BE2C (cell line): ENCODE data around the gene PTPRD.
A peak's percentile ranks its signal among the peaks of the same experiment; 100 is the strongest.
"Not testable (repeated sequence)": the region's sequence is repeated elsewhere in the genome, so short reads cannot be mapped to it uniquely, and the experiment has no call there.

Experiments
- DNase-seq: peaks from one replicate; pipeline ENCODE4 v3.0.0-alpha.2; 2020
- H3K27me3 ChIP-seq: fragments of 250-450 bp; sonication (Bioruptor Pico); 2 replicates; pipeline ENCODE4 v1.5.1; 2020; ENCODE audit warnings: mild to moderate bottlenecking
- H3K36me3 ChIP-seq: fragments of 250-450 bp; sonication (Bioruptor Pico); 2 replicates; pipeline ENCODE4 v1.5.1; 2020; ENCODE audit warnings: mild to moderate bottlenecking
- H3K4me1 ChIP-seq: fragments of 250-450 bp; sonication (Bioruptor Pico); 2 replicates; pipeline ENCODE4 v1.5.1; 2020
- H3K4me3 ChIP-seq: 2 replicates; pipeline ENCODE4 v1.5.1; 2011; ENCODE audit warnings: low read depth, low read length
- H3K9me3 ChIP-seq: fragments of 250-450 bp; sonication (Bioruptor Pico); 2 replicates; pipeline ENCODE4 v1.5.1; 2020
- TF ChIP-seq, protein P1 (sequence below): IDR thresholded peaks from 2 replicates; pipeline ENCODE4 v1.5.1; 2012; ENCODE audit warnings: mild to moderate bottlenecking, low read depth, low read length

PTPRD gene

DNA sequence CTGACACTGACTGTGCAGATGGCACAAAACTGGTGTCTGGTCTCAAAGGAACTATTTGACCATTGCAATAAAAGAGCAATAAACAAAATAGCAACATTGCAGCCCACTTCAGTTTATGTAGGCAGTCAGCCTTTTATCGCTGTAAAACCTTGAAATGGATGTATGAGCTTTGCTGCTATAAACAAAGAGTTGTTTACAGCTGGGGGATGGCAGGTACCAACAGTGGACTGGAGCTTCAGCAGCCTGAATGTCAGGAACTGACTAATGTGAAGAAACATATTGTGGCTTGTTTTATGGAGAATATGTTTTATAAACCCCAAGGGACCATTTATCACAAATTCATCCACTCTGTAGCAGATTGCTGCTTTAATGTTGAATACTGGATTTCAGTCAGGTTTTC lies 78.0 kb downstream of the PTPRD start:
- H3K27me3 ChIP-seq = no peaks in the 10 kb centered on the region
- no peak for DNase-seq

DNA sequence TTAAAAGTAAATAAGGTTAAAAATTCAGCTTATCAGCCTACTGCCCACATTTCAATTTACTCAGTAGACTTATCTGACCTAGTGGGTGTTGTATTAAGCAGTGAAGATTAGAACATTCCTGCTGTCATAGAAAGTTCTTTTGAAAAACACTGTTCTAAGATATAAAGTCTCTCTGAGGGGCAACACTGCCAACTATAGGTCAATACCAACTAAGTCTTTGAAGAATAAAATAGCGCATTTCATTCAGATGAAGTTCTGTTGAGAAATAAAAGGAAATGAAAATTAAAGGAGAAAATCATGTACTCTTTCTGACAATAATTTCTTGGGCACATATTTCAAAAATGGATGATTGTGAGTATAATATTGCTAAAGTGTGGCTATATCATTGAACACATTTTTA lies 86.8 kb downstream of the PTPRD start:
- no peaks in the 10 kb centered on the region for H3K4me1 ChIP-seq
- H3K9me3 ChIP-seq = no peaks in the 10 kb centered on the region
- H3K4me3 ChIP-seq = no peak overlapping the region
- no peaks in the 10 kb centered on the region for H3K36me3 ChIP-seq
- TF ChIP-seq, protein P1, sequence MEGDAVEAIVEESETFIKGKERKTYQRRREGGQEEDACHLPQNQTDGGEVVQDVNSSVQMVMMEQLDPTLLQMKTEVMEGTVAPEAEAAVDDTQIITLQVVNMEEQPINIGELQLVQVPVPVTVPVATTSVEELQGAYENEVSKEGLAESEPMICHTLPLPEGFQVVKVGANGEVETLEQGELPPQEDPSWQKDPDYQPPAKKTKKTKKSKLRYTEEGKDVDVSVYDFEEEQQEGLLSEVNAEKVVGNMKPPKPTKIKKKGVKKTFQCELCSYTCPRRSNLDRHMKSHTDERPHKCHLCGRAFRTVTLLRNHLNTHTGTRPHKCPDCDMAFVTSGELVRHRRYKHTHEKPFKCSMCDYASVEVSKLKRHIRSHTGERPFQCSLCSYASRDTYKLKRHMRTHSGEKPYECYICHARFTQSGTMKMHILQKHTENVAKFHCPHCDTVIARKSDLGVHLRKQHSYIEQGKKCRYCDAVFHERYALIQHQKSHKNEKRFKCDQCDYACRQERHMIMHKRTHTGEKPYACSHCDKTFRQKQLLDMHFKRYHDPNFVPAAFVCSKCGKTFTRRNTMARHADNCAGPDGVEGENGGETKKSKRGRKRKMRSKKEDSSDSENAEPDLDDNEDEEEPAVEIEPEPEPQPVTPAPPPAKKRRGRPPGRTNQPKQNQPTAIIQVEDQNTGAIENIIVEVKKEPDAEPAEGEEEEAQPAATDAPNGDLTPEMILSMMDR = no peak
- no peak for DNase-seq
- no peaks in the 10 kb centered on the region for H3K27me3 ChIP-seq

More for the DNA sequence above, 78.0 kb downstream of the PTPRD start:
- H3K9me3 ChIP-seq = no peaks in the 10 kb centered on the region
- no peak overlapping the region for H3K4me3 ChIP-seq
- TF ChIP-seq, protein P1 = no peak
- no peaks in the 10 kb centered on the region for H3K36me3 ChIP-seq
- no peaks in the 10 kb centered on the region for H3K4me1 ChIP-seq

DNA sequence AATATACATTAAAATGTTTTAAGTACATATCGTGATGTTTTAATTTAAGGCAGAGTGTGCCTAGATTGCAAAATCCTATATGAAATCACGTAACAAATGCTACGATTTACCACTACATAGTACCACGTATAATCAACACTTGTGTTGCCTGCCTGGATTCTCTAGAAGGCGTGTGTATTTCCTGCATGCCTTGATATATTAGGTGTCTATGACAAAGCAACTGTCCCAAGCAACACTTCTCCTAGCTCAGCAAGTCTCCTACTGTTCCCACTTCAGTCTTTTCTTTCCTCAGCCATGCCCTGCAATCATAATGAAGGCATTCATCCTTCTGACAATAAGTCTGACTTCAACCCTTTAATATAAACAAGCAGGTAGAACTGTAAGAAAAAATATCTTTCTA lies 89.6 kb downstream of the PTPRD start:
- DNase-seq = no peak
- TF ChIP-seq, protein P1 = no peak
- Histone ChIP-seq H3K9me3 (no peaks in the 10 kb centered on the region), H3K27me3 (no peaks in the 10 kb centered on the region), H3K4me3 (no peak overlapping the region), H3K36me3 (no peaks in the 10 kb centered on the region), H3K4me1 (no peaks in the 10 kb centered on the region)

DNA sequence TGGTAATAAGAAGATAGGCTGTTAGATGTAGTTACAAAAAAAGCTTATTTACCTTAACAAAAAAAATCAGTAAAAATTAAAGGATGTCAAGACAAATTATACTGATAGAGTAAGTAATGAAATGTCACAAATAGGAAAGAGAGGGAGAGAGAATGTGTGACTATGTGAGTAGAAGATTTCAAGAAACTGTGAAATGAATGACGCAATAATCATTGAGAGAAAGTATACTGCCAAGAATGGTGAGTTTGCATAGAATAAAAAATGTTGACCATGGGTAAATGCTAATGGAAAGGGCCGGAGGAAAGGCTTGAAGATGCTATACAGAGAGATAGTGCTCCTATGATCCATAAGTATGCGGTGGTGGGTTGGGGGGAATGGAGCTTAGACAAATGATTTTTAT lies 100.7 kb downstream of the PTPRD start:
- no peaks in the 10 kb centered on the region for H3K9me3 ChIP-seq
- no peak for DNase-seq
- no peak overlapping the region for H3K4me3 ChIP-seq
- no peaks in the 10 kb centered on the region for H3K4me1 ChIP-seq
- H3K27me3 ChIP-seq = no peaks in the 10 kb centered on the region
- TF ChIP-seq, protein P1 = no peak
- H3K36me3 ChIP-seq = no peaks in the 10 kb centered on the region

DNA sequence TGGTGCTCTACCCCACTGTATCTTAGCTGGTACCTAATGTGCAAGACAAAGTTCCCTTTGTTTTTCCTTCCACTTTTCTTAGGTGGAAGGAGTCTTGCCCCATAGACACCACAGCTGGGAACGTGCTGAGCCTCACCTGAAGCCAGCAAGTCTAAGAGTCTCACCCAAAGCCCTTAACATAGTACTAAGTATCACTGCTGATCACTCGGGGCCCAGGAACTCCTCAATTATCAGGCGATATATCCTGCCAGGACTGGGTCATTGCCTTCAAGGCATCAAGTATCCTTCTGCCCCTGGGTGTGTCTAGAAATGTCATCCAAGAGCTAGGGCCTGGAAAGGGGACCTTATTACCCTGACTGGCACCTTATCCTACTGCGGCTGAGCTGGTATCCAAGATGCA lies 123.9 kb downstream of the PTPRD start:
- H3K36me3 ChIP-seq = no peaks in the 10 kb centered on the region
- H3K4me3 ChIP-seq = no peak overlapping the region
- H3K4me1 ChIP-seq = no peaks in the 10 kb centered on the region
- TF ChIP-seq, protein P1 = no peak
- H3K27me3 ChIP-seq = no peaks in the 10 kb centered on the region
- no peak for DNase-seq
- H3K9me3 ChIP-seq = no peaks in the 10 kb centered on the region

DNA sequence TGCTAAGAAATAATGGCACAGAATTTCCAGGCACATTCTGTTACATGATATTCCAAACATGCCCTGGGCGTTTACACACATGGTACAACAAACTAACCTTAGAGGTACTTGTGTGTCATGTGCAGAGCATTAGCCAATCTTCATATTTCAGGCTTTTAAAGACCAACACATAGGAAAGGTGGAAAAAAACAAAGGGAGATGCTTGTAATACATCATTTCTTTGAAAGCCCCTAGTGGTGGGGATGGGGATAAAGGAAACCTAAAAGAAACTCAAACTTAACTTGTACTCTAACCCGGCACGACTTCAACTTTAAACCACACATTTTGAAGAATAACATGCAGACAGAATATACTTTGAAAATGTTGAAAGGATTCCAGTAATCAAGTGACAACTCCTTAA lies 133.6 kb downstream of the PTPRD start:
- H3K36me3 ChIP-seq = no peaks in the 10 kb centered on the region
- H3K4me3 ChIP-seq = no peak overlapping the region
- TF ChIP-seq, protein P1 = peak; percentile 42
- no peak for DNase-seq
- H3K27me3 ChIP-seq = no peaks in the 10 kb centered on the region
- H3K4me1 ChIP-seq = no peaks in the 10 kb centered on the region
- no peaks in the 10 kb centered on the region for H3K9me3 ChIP-seq

DNA sequence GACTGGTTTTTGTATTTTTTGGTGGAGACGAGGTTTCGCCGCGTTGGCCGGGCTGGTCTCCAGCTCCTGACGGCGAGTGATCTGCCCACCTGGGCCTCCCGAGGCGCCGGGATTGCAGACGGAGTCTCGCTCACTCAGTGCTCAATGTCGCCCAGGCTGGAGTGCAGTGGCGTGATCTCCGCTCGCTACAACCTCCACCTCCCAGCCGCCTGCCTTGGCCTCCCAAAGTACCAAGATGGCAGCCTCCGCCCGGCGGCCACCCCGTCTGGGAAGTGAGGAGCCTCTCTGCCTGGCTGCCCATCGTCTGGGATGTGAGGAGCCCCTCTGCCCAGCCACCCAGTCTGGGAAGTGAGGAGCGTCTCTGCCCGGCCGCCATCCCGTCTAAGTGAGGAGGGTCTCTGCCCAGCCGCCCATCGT lies 163.6 kb downstream of the PTPRD start:
- not testable (repeated sequence) for H3K27me3 ChIP-seq, DNase-seq, H3K4me3 ChIP-seq, H3K36me3 ChIP-seq, H3K4me1 ChIP-seq, H3K9me3 ChIP-seq
